CMK (cell line): ENCODE results near the gene CIDEB.
"Not testable (repeated sequence)": the region's sequence is repeated elsewhere in the genome, so short reads cannot be mapped to it uniquely, and the experiment has no call there.

Experiments
- DNase-seq: peaks from one replicate; pipeline ENCODE4 v3.0.0-alpha.2; 2010; ENCODE audit warnings: low read depth

CIDEB gene

DNA sequence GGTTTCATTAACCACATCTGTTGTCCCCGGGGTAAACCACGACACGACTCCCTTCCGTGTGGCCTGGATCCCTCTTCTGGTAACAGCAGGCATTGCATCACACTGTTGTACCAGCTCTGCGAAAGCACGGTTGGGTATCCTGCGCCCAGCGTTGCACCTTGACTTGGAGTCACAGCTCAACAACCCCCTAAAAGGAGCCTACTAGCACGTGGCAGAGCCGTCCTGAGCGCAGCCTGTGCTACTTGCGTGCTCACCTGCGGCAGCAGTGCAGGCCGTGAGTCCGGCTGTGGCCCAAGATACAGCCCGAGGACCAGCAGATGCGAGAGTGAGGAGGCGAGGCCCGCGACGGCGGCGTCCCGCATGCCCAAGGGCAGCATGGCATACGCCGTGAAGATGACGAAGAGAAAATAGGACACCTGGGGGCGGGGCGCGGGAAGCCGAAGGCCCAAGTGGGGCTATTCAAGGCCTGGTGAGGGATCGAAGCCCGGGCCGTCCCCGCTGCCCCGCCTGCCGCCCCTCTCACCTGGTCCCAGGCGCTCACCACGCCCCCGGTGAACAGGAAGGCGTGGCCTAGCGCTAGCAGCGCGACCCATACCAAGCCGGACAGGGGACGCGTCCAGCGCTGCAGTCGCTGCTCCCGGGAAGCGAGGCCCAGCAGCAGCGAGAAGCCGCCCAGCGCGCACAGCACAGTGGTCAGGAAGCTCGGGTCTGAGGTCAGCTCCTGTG, 24.7 kb upstream of the CIDEB start:
- DNase-seq: peak; percentile 59

- no peak for DNase-seq
These were observed 24.0 kb upstream of the CIDEB start for GRCh38 chr14:24331731-24332267.

DNA sequence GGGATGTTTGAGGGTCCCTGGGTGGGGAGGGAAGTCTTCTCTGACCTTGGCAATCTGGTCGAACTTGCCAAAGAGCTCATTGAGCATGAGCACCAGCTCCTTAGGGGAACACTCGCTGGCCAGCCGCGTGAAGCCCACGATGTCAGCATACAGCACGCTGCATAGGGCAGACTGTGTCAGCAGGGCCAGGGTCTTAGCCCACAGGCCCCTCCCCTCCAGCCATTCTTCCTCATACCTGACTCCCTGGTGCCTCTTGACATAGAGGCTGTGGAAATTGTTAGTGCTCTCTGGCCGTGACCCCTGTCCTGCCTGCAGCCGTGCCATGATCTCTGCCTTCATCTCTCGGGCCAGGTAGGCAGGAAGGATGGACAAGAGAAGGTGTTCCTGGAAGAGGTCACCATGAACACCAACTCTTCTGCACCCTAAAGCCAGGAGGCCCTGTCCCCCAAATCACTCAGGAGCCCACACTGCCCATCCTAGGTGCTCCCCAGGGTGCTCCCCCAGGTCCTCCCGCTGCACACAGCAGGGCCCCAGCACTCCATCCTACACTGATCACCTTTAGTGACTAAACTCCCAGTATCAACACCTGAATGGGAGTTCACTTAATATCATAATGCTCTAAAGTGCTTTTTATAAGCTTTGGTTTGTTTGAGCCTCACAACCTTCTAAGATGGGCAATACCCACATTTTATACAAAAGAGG, 23.3 kb upstream of the CIDEB start:
- DNase-seq: no peak

DNA sequence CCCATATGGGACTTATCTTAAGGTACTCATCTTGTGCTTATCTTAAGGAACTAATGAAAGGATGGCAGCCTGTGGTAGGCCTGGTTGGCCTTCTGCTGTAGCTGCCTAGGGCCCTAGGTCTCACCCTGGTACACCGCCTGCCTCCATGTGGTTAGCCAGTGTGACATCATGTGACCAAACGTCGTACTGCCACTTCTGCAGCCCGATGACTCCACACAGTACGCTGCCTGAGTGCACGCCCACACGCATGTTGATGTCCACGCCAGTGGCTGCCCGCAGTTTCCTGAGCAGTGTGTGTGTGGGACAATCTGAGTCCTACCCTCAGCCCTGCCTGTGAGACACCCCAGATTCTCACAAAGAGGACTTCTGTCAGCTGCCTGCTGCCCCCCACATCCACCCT, 22.0 kb upstream of the CIDEB start:
- peak; percentile 72 for DNase-seq

- no peak for DNase-seq
These were observed 21.4 kb upstream of the CIDEB start for GRCh38 chr14:24329073-24329663.

GRCh38 chr14:24327914-24328313, 20.1 kb upstream of the CIDEB start:
- DNase-seq: not testable (repeated sequence)

DNA sequence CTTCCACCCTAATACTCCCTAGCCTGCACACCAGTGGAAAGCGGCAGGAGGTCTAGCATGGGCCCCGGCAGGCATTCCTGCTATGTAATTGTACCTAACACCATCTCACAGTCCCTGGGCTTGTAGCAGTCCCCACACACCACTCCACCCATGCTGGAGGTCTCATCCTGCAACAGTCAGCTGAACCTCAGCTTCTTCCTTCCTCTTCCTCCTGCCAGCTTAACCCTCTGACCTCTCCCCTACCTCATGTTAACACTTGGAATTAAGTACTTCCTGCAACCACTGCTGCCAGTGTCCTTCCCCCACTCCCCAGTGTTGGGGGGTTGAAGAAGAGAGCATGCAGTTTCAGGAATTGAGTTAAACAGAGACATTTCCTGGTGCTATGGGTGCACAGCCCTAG, 19.5 kb upstream of the CIDEB start:
- DNase-seq: no peak

- DNase-seq: no peak
These were observed 18.2 kb upstream of the CIDEB start for GRCh38 chr14:24325963-24326362.

GRCh38 chr14:24325041-24325530, 17.3 kb upstream of the CIDEB start:
- DNase-seq: no peak

DNA sequence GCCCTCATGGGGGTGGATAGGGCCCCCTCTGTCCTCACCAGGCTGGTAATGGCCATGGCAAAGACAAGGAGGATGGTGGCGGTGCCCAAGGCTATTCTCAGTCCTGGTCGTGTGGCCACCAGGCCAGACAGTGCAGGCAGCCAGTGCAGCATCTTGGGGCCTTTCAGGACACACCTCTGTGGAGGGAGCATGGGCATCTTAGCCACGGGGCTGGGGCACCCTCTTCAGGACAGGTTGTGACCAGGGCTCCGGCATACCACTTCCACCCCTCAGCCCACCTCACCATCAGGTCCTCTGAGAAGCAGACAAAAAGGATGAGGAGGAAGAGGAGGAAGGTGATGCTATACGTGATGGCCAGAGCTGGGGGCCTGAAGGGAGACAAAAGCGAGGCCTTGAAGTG, 16.2 kb upstream of the CIDEB start:
- no peak for DNase-seq

GRCh38 chr14:24323341-24323740, 15.6 kb upstream of the CIDEB start:
- no peak for DNase-seq

- no peak for DNase-seq
These were observed 14.9 kb upstream of the CIDEB start for GRCh38 chr14:24322672-24323071.

GRCh38 chr14:24321212-24321975, 13.6 kb upstream of the CIDEB start:
- no peak for DNase-seq

DNA sequence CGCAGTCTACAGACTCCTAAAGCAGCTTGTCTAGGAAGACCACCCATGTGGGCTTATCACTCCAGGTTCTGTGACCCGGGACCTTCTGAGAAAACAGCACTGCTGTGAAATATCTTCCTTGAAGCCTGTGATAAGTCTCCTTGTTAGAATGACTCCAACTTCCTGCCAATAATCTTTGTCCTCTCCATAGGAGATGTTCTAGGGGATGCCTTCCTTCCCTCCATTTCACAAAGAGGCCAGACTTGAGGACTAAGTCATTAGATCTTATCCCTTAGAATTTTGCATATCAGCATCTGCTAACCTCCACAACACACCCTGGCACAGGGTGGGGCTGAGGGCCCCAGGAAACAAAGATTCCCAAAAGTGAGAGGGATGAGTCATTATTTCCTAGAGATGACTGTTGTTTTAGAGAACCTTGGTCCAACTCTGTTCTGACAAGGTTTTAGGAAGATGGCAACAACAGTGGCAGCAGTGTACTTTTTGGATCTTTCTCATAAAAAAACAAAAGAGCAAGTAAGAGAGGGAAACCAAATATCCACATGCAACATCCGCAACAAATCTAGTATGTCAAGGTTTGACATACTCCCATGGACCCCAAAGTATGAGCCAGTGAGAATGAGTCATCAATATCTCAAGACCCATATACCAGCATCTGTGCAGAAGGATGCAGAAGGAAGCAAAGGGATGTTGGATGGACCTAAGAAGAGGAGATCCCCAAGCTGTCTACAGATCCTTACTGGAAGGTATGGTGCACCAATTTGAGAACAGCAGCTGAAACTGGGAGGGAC, 9.6 kb upstream of the CIDEB start:
- no peak for DNase-seq

- DNase-seq: no peak
These were observed 8.8 kb upstream of the CIDEB start for GRCh38 chr14:24316597-24316950.

DNA sequence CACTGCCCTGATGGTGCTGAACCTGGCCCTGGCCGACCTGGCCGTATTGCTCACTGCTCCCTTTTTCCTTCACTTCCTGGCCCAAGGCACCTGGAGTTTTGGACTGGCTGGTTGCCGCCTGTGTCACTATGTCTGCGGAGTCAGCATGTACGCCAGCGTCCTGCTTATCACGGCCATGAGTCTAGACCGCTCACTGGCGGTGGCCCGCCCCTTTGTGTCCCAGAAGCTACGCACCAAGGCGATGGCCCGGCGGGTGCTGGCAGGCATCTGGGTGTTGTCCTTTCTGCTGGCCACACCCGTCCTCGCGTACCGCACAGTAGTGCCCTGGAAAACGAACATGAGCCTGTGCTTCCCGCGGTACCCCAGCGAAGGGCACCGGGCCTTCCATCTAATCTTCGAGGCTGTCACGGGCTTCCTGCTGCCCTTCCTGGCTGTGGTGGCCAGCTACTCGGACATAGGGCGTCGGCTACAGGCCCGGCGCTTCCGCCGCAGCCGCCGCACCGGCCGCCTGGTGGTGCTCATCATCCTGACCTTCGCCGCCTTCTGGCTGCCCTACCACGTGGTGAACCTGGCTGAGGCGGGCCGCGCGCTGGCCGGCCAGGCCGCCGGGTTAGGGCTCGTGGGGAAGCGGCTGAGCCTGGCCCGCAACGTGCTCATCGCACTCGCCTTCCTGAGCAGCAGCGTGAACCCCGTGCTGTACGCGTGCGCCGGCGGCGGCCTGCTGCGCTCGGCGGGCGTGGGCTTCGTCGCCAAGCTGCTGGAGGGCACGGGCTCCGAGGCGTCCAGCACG, 8.2 kb upstream of the CIDEB start:
- peak; percentile 60 for DNase-seq

- no peak for DNase-seq
These were observed 7.5 kb upstream of the CIDEB start for GRCh38 chr14:24315243-24315806.

DNA sequence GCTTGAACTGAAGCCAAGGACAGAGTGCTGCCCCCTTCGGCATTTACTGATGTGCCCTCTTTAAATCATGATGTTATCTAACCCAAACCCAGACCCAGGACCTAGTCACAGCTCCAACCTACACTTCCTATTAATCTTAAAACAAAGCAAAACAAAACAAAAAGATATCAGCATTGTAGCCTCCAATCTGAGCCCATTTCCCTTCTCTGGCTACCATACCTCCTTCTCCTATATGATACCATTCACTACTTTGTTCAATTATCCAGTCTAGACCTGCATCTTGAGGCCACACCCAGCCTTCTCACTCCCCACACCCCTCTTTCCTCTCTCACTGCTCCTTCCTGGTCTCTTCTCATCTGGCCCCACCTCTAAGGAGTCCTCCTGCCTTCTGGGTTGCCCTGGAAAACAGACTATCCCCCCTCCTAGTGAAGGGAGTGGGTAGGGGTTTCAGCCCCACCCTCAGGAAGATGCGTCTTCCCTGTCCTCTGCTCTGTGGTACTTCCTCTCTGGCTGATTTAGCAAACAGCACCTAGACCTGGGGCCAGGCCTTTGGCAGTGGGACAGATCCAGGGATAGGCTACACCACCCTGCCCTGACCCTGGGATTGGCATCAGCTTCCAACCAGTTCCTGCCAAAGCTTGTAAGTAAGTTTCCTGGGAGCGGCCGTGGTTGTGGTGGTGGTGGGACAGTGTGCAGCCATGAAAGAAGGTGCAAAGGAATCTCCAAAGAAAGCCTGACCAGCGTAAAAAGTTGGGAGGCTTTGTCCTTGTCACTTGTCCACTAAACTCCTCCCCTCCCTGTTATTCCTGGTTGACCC, 6.8 kb upstream of the CIDEB start:
- DNase-seq: no peak

- no peak for DNase-seq
These were observed 6.1 kb upstream of the CIDEB start for GRCh38 chr14:24313913-24314312.
